HG02970 (cell line): Measurements from ENCODE around the gene VTI1B.
"Not testable (repeated sequence)": the region's sequence is repeated elsewhere in the genome, so short reads cannot be mapped to it uniquely, and the experiment has no call there.

Source experiments
- ATAC-seq: cut with Tn5 transposase; IDR thresholded peaks from one replicate; pipeline ENCODE4 v1.9.1; 2021; ENCODE audit warnings: mild to moderate bottlenecking, moderate library complexity, moderate number of reproducible peaks; ENCODE audit not compliant: unreplicated experiment, low FRiP score

VTI1B gene

GRCh38 chr14:67633451-67634147 lies 40.8 kb downstream of the VTI1B start:
- ATAC-seq, result no peak

- ATAC-seq, result no peak
These were observed 43.5 kb downstream of the VTI1B start for GRCh38 chr14:67630938-67631337.

GRCh38 chr14:67630186-67630585 lies 44.2 kb downstream of the VTI1B start:
- no peak for ATAC-seq

GRCh38 chr14:67627519-67627918 lies 46.9 kb downstream of the VTI1B start:
- no peak for ATAC-seq

GRCh38 chr14:67626131-67626530 lies 48.3 kb downstream of the VTI1B start:
- ATAC-seq, result not testable (repeated sequence)

- ATAC-seq, result no peak
These were observed 51.3 kb downstream of the VTI1B start for GRCh38 chr14:67623114-67623513.

GRCh38 chr14:67622675-67623074 lies 51.8 kb downstream of the VTI1B start:
- no peak for ATAC-seq

GRCh38 chr14:67620217-67620785 lies 54.1 kb downstream of the VTI1B start:
- ATAC-seq, result no peak

GRCh38 chr14:67619446-67620216 lies 54.8 kb downstream of the VTI1B start, which contains the start of gene ARG2:
TSS of gene ARG2 (plus strand) at chr14:67619920. CDS start at chr14:67619978, 58 bp downstream.
- peak; percentile 97 for ATAC-seq

- ATAC-seq, result no peak
These were observed 55.8 kb downstream of the VTI1B start for GRCh38 chr14:67618617-67619063.

GRCh38 chr14:67610491-67610890 lies 63.9 kb downstream of the VTI1B start:
- no peak for ATAC-seq

- no peak for ATAC-seq
These were observed 64.7 kb downstream of the VTI1B start for GRCh38 chr14:67609642-67610310.

- ATAC-seq, result no peak
These were observed 66.8 kb downstream of the VTI1B start for GRCh38 chr14:67607646-67608045.

- ATAC-seq, result no peak
These were observed 71.4 kb downstream of the VTI1B start for GRCh38 chr14:67602995-67603545.

GRCh38 chr14:67602076-67602475 lies 72.4 kb downstream of the VTI1B start:
- no peak for ATAC-seq

GRCh38 chr14:67600562-67600974 lies 73.9 kb downstream of the VTI1B start:
- not testable (repeated sequence) for ATAC-seq

- peak; percentile 90 for ATAC-seq
These were observed 74.5 kb downstream of the VTI1B start, which contains the start of gene PIGH for GRCh38 chr14:67599698-67600561. TSS of gene PIGH (minus strand) at chr14:67600268. CDS start at chr14:67600203, 65 bp downstream.
